ENCODE results near the gene DGKI.
"Not testable (repeated sequence)": the region's sequence is repeated elsewhere in the genome, so short reads cannot be mapped to it uniquely, and the experiment has no call there.

DGKI gene

DNA sequence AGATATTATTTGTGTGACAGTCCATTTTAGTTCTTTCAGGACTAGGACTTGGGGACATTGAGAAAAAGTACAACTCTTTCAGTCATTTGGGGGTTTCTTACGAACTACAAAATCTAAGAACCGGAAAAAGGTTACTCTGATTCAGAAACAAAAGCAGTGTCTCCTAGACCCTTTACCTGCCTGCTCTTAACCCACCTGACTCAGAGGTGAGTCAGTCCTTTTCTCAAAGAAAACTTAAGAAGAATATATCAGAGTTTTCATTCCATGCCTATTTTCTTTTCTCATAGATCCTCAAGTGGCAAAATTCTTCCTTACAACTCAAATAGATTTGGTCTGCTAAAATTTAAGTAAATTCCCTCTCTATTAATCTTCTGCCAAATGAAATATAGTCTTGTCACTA is 388.4 kb downstream of the DGKI start:
- no peak overlapping the region for H3K4me3 ChIP-seq (ENCODE audit: low read length)
- DNase-seq (ENCODE audit: low read depth) = no peak
- no peak for TF ChIP-seq CTCF (conservative IDR thresholded peaks at IDR 0.05; ENCODE audit: low read length)

- H3K4me3 ChIP-seq (ENCODE audit: low read length) = no peak overlapping the region
- TF ChIP-seq CTCF (conservative IDR thresholded peaks at IDR 0.05; ENCODE audit: low read length) = no peak
- peak; percentile 90 for DNase-seq (ENCODE audit: low read depth)
Observed at GRCh38 chr7:137454767-137455166, 392.0 kb downstream of the DGKI start.

DNA sequence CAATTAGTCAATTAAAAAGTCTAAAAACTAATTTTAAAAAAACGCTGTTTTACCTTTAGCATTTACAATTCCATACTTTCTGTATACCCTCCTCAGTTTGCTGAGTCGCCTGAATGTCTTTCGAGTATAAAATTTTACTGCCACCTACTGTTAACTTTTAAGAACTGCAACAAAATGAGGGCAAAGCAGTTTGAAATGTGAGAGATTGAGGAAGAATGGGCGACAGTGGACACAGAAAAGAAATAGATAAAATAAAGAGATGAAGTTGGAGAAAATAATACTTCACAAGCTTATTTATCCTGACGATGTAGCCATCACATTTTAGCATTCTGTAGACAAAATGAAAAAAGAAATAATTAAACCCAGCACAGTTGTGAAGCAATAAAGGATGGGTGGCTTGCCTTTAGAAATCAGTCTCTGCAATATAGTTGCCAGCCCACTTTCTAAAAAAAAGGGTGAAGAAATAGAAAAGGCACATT is 392.5 kb downstream of the DGKI start:
- DNase-seq (ENCODE audit: low read depth) = peak; percentile 50
- TF ChIP-seq CTCF (conservative IDR thresholded peaks at IDR 0.05; ENCODE audit: low read length) = peak; percentile 71
- H3K4me3 ChIP-seq (ENCODE audit: low read length) = no peak overlapping the region

DNA sequence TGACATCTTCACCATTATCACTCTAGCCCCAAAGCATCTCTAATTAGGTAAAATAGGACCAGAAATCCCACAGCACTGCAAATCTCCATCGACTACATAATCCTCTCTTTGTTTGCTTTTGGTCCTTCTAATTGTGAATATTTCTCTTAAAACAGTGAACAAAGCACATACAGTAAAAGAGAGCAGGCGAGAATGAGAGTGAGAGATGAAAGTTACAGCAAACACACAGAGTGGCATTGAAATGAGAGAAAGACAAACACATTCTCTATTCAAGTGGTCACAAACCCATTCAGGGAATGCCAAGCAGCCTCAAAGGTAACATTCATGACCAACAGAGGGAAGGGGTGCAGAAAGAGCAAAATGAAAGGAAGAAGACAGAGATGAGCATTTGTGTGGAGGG is 393.4 kb downstream of the DGKI start:
- no peak for TF ChIP-seq CTCF (conservative IDR thresholded peaks at IDR 0.05; ENCODE audit: low read length)
- no peak overlapping the region for H3K4me3 ChIP-seq (ENCODE audit: low read length)
- no peak for DNase-seq (ENCODE audit: low read depth)

DNA sequence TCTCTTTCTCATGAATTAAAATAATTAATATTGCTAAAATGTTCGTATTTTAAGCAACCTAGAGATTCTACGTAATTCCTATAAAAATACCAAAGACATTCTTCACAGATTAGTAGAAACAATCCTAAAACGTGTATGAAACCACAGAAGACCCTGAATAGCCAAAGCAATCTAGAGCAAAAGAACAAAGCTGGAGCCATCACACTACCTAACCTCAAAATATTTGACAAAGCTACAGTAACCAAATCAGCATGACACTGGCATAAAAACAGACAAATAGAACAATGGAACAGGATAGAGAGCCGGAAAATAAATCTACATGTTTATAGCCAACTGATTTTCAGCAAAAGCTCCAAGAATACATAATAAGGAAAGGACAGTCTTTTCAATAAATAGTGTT is 397.8 kb downstream of the DGKI start:
- no peak for TF ChIP-seq CTCF (conservative IDR thresholded peaks at IDR 0.05; ENCODE audit: low read length)
- DNase-seq (ENCODE audit: low read depth) = no peak
- no peak overlapping the region for H3K4me3 ChIP-seq (ENCODE audit: low read length)

DNA sequence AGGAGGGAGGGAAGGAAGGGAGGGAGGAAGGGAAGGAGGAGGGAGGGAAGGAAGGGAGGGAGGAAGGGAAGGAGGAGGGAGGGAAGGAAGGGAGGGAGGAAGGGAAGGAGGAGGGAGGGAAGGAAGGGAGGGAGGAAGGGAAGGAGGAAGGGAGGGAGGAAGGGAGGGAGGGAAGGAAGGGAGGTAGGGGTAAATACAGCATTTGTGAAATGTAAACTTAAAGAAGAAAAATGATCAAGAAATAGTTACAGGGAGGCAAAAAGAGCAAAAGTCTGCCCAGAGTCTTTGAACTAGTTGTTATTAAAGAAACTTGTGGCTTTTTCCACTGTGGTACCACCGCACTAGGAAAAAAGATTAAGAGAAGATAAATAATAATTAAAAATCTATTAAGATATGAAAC is 398.2 kb downstream of the DGKI start:
- not testable (repeated sequence) for DNase-seq (ENCODE audit: low read depth)

DNA sequence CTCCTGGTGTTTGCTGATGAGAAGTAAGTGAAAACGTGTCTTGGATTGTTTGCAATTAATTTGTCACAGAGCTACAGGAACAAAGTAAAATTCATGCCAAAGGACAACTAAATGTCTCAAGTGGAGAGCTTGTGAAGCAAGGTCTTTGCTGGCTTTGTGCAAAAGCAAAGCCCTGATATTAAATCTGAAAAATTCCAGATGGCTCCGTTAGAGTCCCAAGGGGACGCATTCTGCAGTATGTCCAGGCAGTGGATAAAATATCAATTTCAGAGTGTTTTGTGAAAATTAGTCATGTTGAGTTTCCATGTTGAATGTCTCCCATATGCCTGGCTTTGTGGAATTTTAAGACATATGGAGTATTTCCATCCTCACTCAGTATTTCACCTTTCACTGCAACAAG is 400.7 kb downstream of the DGKI start:
- H3K4me3 ChIP-seq (ENCODE audit: low read length) = no peak overlapping the region
- TF ChIP-seq CTCF (conservative IDR thresholded peaks at IDR 0.05; ENCODE audit: low read length) = no peak
- DNase-seq (ENCODE audit: low read depth) = peak; percentile 19

More for the DNA sequence above, 398.2 kb downstream of the DGKI start:
- not testable (repeated sequence) for H3K4me3 ChIP-seq (ENCODE audit: low read length)

DNA sequence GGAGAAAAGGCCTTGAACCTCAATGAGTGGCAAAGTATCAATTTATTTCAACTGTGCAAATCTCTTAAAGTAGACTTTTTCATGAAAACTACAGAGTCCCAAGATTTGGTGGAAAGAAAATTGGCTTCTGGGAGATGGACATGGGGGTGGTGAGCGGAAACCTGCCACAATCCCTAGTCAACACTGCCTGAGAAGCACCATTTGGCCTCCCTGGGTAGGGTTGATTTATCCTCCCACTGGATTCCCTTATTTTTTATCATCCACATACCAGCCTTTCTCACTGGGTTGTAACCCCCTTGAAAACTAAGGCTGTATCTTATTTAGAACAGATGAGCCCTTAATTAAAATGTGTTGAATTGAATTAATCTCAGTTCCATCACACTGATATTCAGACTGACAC is 401.5 kb downstream of the DGKI start:
- no peak for DNase-seq (ENCODE audit: low read depth)
- no peak for TF ChIP-seq CTCF (conservative IDR thresholded peaks at IDR 0.05; ENCODE audit: low read length)
- no peak overlapping the region for H3K4me3 ChIP-seq (ENCODE audit: low read length)
